Activated CD8-positive, alpha-beta memory T cell treated with anti-CD3 and anti-CD28 coated beads for 24 hours (primary cell): ENCODE data around the gene CACNA1I.

Source experiments
- DNase-seq: peaks from one replicate; pipeline ENCODE4 v3.0.0-alpha.2; 2020

Gene CACNA1I

DNA sequence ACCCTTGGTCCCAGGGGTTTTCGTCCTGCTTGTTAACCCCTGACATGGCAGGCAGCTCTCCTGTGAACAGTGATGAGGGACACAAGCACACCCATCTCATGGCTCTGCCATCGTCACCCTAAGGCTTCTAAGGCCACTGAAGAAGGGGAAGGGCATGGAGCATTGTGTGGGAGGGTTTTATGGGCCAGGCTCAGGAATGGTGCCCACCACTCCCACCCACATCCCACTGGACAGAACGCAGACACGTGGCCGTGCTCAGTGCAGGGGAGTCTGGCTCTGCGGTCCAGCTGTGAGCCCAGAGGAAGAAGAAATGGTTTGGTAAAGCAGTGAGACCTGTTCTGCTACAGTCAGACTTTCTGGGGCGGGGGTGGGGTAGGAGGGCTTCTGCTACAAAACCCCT lies 130.0 kb downstream of the CACNA1I start:
- DNase-seq: no peak

DNA sequence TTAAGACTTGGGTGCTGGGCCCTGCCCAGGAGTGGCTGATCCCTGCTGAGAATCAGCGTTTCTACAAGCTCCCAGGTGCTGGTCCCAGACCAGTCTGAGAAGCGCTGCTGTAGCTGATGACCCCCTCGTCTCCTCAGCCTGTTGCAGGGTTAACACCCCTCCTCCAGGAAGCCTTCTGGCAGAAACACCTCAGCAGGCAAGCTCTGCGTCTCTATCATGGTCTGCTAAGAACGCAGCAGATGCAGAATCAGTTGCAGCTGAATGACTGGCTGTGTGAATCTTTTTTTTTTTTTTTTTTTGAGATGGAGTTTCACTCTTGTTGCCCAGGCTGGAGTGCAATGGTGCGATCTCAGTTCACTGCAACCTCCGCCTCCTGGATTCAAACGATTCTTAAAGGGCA lies 132.5 kb downstream of the CACNA1I start:
- DNase-seq: no peak

DNA sequence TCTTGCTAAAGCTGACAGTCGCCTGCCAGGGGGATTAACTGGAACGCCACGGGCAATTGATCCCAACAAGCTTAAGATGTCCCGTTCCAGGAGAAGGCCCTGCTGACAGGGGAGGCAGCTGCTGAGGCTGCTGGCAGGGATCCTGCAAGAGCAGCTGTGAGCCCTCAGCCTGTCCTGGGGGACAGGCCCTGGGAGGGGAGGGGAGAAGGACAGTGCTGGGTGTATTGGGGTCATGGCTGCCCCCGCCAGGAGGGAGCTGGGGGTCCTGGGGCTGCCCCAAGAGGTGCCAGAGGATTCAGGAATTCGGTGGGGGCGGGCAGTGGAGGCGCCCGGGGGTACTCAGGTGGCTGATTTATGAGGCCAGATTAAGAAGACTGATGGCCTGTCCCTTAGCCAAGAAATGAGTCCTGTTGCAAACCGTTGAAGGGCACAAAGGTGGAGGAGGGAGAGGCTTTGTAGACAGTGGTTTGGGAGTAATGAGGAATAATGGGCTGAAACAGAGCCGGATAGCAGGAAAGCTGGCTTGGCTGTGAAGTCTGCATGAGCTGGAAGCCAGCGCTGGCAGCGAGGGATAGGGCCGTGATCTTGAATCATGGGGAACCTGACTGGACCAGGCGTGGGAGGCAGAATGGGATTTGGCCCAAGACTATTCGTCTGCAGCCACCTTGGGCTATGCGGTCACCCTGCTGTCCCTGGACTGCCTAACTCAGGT lies 133.5 kb downstream of the CACNA1I start:
- no peak for DNase-seq

DNA sequence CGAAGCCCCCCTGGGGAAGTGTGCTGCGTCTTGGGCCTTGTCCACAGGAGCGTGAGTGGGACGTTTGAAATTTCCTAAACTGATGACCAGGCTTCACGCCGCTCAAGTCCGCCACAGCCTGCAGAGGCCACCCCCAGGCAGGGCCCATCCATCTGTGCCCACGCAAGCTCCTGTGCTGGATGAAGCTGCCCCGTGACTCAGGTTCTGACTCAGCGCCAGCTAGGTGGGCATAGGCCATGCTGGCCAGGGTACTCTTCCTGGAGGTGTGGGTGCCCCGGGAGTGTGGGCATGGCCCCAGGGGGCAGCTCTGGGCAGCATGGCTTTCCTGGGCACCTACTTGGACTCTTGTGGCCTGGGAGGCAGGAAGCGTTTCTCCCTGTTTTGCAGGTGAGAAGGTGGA lies 134.8 kb downstream of the CACNA1I start:
- DNase-seq: no peak

DNA sequence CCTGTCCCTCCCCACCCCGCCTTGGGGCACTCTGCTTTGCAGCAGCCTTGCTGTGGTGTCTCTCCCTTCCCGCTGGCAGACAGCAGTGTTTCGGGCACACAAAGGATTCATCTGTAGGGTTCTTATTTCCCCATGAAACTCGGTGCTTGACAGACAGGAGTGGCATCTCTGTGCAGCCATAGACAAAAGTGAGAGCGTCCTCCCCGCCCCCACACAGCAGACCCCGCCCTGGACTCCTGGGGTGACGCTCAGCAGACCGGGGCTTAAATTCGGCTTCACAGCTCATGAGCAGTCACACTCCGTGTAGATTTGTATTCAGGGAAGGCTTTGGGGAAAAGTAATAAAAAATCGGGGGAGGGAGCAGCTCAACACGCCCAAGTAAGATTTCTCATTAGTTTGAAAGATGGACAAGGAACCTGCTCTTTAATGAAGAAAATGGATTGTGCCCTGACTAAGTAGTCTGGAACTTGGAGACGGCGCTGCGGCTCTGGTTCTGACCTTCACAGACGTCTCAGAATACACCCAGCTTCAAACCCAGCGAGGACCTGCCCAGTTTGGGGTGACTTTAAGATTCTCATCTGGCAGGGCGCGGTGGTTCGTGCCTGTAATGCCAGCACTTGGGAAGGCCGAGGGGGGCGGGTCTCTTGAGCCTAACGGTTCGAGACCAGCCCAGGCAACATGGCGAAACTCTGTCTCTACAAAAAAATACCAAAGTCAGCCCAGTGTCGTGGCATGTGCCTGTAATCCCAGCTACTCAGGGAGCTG lies 136.0 kb downstream of the CACNA1I start:
- DNase-seq: no peak

DNA sequence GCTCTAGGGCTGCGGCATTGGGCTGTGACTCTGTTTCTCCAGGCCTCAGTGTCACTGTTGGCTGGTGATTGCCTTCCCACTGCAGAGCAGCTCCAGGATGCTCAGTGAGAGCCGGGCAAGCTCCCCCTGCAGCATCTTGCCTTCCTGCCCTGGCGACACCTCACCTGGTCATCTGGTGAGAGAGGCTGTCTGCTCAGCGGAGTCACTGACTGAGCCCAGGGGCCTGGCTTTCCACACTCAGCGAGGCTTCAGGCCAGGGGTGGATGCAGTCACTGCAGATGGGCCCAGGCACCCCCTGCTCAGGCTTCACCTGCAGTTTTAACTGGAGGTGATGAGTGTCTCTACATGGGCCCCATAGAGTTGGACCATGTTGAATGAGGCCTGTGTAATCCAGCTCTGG lies 136.8 kb downstream of the CACNA1I start:
- no peak for DNase-seq

DNA sequence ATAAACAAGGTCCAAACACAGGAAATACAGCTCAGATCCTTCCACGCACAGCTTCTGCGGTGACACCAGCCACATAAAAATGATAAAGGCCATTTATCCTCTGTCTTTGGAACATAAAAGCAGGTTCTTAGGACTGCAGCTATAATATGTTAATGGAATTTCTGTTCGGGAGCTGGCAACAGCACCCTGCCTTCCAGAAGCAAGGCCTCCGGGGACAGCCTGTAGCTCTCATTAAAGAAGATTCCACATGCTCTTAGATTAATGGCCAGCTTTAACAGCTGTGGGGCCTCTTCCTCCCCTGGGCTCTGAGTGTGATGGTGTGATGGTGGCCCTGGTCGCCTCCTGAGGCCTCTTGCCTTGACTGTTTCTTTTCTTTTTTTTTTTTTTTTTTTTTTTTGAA lies 137.3 kb downstream of the CACNA1I start:
- no peak for DNase-seq

DNA sequence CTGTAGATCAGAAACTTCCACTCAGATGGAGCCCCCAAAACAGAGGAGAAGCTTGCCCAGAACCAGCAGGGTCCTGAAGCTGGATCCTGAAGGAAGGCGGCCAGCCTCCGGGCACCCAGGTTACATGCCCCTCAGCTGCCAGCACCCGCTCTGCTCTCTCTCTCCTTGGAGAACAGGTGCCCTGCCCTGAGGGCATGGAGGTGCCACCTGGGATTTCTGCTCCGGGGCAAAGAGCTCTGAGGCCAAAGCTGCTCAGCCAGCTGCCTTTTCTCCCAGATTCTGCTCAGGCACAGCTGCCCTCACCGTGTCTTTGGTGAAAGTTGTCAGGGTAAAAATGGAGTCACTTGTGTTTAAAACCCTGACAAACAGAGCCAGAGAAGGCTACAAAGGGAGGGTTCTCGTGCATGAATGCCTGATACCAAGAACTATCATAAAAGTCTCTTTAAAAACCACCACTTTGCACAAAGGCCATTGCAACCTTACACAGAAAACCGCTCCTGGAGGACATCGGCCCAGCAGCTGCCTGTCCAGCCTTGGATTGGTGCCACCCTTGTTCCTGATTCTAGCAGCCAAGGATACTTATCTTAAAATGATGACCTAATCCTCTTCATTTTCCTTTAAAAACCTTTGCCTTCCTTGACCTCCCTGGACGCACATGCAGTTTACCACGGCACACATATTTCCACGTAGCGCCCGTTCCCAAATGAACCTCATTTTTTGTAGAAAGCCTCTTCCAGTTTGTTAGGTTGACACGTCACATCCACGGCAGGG lies 140.0 kb downstream of the CACNA1I start:
- no peak for DNase-seq

DNA sequence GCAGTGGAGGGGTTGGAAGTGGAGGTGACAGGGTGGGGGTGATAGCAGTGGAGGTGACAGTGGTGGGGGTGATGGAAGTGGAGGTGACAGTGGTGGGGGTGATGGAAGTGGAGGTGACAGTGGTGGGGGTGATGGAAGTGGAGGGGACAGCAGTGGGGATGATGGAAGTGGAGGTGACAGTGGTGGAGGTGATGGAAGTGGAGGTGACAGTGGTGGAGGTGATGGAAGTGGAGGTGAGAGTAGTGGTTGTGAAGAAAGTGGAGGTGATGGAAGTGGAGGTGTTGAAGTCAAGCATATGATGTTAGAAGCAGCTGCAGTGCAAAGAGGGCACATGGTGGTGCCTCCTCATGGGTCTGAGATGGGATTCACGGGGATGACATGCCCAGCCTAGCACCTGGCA lies 141.5 kb downstream of the CACNA1I start:
- DNase-seq: no peak

DNA sequence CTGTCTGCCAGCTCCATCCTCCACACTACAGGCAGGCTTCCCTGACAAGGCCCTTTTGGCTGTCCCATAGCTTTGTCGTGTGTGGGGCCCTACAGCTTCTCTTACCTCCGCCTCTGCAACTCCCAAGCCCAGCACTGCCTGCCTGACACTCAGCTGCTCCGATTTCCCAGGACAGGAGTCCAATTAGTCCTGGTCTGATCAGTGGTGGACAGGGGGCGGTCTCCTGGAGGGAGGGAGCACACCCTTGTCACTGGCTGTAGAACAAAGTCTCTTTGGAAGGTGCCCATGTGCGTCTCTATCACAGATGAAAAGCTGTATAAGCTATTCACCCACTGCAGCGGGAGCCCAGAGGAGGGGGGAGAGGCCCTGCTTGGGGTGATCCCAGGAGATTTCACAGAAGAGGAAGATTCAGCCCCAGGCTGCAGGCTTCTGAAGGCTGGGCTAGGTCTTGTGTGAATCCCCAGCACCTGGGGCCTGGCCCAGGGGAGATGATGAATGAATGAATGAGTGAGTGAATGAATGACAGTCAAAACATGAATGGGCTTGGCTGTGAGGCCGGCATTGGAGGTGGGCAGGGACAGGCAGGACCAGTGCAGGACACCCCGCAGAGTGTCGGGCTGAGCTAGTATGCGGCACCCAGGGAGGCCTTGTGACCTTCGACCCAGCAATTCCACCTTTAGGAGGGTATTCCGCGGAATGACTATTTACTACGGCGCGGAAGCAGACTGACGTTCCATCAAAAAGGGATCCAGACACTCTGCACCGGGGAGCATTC lies 142.4 kb downstream of the CACNA1I start:
- no peak for DNase-seq

DNA sequence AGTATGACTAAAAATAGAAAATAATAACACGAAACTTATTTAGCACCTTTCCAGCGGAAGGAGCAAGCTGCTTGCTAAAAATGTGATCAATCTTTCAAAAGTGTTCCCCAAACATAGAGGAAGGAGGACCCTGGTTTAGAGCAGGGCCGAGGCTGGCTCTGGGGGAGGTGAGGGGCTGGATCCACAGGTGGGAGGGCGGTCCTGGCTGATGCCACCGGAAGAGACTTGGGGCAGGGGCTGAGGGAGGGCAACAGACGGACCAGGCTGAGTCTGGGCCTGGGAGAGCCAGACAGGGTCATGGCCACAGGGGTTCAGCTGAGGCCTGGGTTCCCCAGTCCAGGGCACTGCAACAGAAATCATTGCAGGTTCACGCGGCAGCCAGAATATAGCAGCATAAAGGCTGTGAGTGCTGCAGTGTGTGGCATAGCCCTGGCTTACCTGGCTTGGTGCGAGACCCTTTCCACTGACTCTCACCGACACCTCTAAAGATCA lies 143.3 kb downstream of the CACNA1I start:
- DNase-seq: no peak

DNA sequence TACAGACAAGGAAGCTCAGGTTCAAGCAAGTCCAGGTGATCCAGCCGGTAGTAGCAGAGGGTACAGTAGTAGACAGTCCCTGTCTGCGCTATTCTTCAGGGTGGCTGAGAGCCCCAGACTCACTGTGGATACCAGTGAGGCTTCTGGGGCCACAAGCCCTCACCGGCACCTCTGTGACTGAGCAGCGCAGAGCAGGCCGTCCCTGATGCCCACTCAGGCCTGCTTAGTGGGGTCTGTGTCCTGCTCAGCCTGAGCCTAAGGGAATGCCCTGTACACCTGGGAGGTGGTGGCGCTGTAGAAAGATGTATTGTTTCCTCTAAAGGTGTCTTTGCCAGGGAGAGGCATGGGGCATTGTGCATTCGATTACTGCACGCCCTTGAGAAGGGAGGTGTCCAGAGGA lies 143.8 kb downstream of the CACNA1I start:
- DNase-seq: no peak

DNA sequence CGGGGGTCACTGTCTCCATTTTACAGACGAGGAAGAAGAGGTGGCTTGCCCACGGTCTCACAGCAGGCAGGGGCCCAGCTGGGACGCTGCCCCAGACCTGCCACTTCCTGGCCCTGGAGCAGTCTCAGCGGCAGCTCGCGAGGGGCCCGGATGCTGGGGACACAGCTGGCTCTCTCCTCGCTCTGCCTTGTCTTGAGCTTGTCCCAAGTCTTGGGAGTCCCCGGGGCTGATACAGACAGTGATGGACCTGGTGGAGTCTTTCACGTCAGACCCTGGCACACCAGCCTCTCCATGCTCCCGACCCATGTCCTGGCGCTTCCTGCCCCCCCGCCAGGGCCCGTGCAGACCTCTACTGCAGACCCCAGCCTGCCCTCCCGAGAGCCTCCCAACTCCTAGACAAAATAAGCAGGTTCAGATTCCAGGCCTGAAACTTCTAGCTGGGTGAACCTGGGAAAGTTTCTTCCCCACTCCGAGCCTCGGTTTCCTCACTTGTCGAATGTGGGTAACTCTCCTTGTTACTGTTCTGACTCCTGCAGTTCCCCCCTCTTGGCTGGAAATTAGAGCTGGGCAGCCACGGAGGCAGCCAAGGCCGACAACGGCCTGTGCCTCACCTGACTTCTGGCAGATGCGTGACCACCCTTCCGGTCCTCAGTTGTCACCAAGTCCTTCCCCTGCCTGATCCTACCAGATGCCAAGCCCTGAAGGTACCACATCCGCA lies 145.4 kb downstream of the CACNA1I start:
- DNase-seq: no peak

DNA sequence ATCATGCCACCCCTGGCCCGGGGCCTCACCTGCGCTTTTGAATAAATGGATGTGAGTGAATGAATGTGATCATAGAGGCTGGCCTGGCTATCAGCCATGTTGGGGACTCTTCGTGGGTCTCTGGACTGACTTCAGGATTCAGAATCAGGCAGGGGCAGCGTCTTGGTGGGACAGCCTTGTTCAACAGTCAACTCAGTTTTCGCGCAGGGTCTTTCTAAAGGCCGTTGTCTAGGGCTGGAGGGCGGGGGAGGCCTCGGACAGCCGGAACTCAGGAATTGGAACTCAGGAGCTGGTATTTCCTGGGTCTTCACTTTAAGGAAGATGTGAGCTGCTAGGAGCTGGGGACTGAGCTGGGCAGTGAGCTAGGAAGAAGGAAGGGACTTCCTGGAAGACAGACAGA lies 146.0 kb downstream of the CACNA1I start:
- no peak for DNase-seq

DNA sequence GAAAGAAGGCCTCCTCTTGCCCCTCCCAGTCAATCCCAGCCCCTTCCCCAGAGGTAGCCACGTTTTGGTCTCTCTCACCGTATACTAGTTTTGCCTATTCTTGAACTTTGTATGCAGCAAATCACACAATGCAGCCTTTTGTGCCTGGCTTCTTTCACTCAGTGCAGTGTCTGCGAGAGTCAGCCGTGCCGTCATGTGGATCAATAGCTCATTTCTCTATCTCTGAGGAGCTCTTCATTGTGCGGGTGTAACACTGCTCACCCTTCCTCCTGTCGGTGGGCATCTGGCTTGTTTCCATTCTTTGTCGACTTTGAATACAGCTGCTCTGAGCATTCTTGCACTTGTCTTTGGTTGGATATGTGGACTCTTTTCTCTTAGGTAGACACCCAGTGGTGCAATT lies 146.5 kb downstream of the CACNA1I start:
- DNase-seq: no peak

DNA sequence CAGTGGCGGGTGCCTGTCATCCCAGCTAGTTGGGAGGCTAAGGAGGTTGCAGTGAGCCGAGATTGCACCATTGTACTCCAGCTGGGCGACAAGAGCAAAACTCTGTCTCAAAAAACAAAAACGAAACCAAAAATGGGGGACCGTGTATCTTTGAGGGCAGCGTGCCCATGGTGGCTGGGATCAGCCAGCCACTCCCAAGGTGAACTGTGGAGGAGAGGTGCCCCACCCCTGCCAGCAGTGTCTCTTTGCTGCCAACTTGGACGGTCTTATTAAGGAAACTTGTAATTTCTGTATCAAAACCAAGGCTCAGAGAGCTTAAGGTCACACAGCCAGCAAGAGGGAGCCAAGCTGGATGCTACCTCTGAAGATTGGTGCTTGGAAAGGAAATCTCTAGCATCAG lies 147.7 kb downstream of the CACNA1I start:
- no peak for DNase-seq

DNA sequence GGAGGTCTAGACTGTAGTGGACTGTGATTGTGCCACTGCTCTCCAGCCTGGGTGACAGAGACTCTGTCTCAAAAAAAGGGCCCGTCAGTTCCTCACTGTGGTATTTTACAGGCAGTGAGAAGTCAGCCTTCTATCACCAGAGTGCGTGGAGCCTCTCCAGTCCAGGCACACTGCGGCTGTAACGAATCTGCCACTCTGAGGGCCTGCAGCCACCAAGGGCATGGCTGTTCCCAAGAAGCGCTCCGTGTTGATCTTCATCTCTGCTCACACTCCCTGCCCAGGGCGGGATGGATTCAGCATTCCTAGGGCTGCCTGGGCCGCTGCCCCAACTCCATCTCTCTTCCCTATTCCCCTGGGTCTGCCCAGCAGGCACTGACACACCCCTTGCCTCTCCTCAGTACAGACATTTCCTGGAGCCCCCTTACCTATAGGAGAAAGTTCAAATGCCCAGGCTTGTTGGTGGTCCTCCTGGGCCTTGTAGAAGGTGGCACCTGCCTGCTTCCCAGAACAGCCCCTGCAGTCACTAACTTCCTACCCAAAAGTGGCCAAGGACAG lies 148.4 kb downstream of the CACNA1I start:
- no peak for DNase-seq

DNA sequence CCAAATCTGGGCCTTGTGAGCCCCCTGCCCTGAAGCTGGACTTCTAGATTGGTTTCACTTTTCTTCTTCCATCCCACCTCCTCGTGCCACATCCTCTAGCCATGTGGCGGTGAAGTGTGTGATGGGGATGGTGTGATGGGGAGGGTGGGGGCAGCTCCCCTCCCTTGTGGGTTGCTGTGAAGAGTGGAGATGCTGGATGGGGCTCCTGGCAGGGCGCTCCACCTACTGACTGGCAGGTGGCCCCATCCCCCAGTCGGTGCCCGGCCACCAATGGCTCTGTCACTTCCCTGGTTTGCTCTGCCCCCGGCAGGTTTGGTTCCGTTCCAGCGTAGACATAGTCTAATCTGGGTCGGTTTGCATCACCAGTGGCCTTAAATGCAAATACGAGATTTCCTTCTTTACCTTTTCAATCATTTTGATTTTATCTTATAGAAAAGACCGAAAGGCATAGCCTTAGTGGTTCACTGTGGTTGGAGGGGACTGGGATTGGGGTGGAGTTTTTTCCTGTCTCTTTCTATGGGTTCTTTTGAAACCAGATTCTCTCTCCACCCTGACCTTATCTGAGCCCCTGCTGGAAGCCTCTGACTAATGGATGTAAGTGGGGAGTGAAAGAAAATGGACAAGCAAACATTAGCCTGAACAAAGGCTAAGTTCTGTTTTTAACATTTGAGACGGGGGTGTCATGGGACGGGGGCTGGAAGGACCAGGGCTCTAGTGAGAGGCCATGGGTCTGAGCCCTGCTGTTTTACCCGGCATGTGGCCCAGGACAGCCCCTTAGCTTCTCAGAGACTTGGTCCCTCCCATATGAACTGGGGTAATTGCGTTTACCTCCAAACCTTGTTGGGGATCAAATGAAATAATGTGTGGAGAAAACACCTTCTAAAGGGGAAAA lies 149.3 kb downstream of the CACNA1I start:
- DNase-seq: no peak

DNA sequence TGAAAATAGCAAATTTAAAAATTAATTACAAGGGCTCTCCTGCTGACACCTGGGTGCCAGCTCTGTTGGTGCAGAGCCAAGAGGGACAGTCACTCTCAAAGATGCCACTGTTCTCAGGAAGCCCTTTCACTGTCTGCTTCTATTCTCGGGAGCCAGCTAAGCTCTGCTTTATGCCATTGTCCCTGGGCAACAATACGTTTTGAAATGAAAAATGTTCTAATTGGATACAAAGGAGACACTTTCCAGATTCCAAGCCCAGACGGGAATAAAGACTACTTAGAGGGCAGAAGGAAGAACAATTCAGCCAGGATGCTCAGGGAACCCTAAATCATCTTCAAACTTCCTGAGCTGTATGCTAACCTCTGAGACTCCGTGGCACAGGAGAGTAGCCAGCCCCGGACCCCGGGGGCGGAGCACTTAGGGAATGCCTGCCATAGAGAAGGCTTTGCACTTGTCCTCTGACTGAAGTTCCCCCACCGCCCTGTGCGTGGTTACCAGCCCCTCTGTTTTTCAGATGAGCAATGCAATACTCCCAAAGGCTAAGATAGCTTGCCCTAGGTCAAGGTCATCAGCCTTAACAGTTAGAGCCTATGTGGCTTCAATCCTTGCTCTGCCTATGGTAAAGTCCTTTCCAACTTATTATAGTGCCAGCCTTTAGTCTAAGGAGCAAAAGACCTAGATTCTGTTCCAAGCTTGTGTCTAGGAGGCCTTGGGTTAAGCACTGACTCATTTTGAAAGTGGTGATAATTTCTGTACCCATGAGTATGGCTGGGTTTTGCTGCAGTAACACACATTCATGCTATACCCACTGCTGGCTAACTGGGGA lies 150.9 kb downstream of the CACNA1I start:
- DNase-seq: no peak

DNA sequence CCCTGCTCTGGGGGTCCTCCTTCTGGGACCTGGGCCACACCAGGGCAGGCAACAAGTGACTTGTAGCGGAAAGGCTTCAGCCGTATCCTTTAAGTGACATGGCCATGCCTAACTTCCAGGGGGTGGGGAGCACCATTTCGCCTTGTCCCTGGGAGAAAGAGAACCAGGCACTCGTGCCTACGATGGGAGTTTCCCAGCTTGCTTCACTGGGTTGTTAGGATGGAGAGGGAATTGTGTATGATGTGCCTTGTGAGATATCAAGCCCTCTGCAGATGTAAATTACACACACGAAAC lies 151.4 kb downstream of the CACNA1I start:
- no peak for DNase-seq
